Progenitor cell of endocrine pancreas (in vitro differentiated cells): Measurements from ENCODE around the gene GLRA2. TPM values are rescaled to one million over a fixed set of nuclear protein-coding genes. Genes with fewer than 3 reads are reported as not detected.

Source experiments
- DNase-seq: peaks from one replicate; pipeline ENCODE4 v3.0.0; 2021; ENCODE audit warnings: low spot score; ENCODE audit not compliant: unreplicated experiment
- H3K27ac Mint-ChIP-seq: 2 replicates; pipeline ENCODE4 v1.8.0; 2021; ENCODE audit warnings: mild to moderate bottlenecking, moderate library complexity, mixed read lengths
- H3K27me3 Mint-ChIP-seq: 2 replicates; pipeline ENCODE4 v1.8.0; 2021; ENCODE audit warnings: mixed read lengths
- H3K36me3 Mint-ChIP-seq: 2 replicates; pipeline ENCODE4 v1.8.0; 2022; ENCODE audit warnings: mixed read lengths; ENCODE audit not compliant: insufficient read depth
- H3K4me1 Mint-ChIP-seq: 2 replicates; pipeline ENCODE4 v1.8.0; 2021; ENCODE audit warnings: low read depth, mixed read lengths
- H3K4me3 Mint-ChIP-seq: 2 replicates; pipeline ENCODE4 v1.8.0; 2021; ENCODE audit warnings: low read depth, mild to moderate bottlenecking, moderate library complexity, mixed read lengths
- H3K9me3 Mint-ChIP-seq: 2 replicates; pipeline ENCODE4 v1.8.0; 2021; ENCODE audit warnings: low read depth, mixed read lengths
- CTCF ChIP-seq: fragments of 200-600 bp; sonication (generic); IDR thresholded peaks from one replicate; pipeline ENCODE4 v1.5.0; 2021; ENCODE audit warnings: antibody characterized with exemption, mild to moderate bottlenecking; ENCODE audit not compliant: unreplicated experiment
- total RNA-seq: library from RNA; stranded (reverse); gene quantifications from 2 replicates; pipeline ENCODE4 v1.2.1, GENCODE V29; 2021

The GLRA2 gene
- total RNA-seq, 1 donor from 2014 or later = not detected

- Mint-ChIP-seq H3K9me3 (peaks cover 21% of the 10 kb centered on the region), H3K27me3 (no peaks in the 10 kb centered on the region), H3K4me1 (no peaks in the 10 kb centered on the region), H3K27ac (no peak overlapping the region), H3K36me3 (no peaks in the 10 kb centered on the region), H3K4me3 (no peak overlapping the region)
- TF ChIP-seq CTCF = no peak
- DNase-seq = no peak
These were observed 246.1 kb downstream of the GLRA2 start for GRCh38 chrX:14775416-14775815.

GRCh38 chrX:14776901-14777300 lies 247.6 kb downstream of the GLRA2 start:
- H3K4me3 Mint-ChIP-seq = no peak overlapping the region
- H3K9me3 Mint-ChIP-seq = peaks cover 14% of the 10 kb centered on the region
- no peaks in the 10 kb centered on the region for H3K4me1 Mint-ChIP-seq
- no peak for DNase-seq
- no peaks in the 10 kb centered on the region for H3K27me3 Mint-ChIP-seq
- H3K27ac Mint-ChIP-seq = no peak overlapping the region
- TF ChIP-seq CTCF = no peak
- no peaks in the 10 kb centered on the region for H3K36me3 Mint-ChIP-seq

GRCh38 chrX:14777525-14777924 lies 248.2 kb downstream of the GLRA2 start:
- no peak overlapping the region for H3K4me3 Mint-ChIP-seq
- H3K9me3 Mint-ChIP-seq = peaks cover 14% of the 10 kb centered on the region
- H3K27me3 Mint-ChIP-seq = no peaks in the 10 kb centered on the region
- H3K4me1 Mint-ChIP-seq = no peaks in the 10 kb centered on the region
- H3K36me3 Mint-ChIP-seq = no peaks in the 10 kb centered on the region
- no peak for DNase-seq
- TF ChIP-seq CTCF = no peak
- no peak overlapping the region for H3K27ac Mint-ChIP-seq

- TF ChIP-seq CTCF = no peak
- no peak for DNase-seq
- Mint-ChIP-seq H3K27ac (no peak overlapping the region), H3K4me3 (no peak overlapping the region), H3K9me3 (peaks cover 11% of the 10 kb centered on the region), H3K27me3 (no peaks in the 10 kb centered on the region), H3K4me1 (no peaks in the 10 kb centered on the region), H3K36me3 (no peaks in the 10 kb centered on the region)
These were observed 250.2 kb downstream of the GLRA2 start for GRCh38 chrX:14779580-14779979.
